Muscle of arm (tissue), 14 donors: ENCODE measurements around the gene FAM111A. TPM values are rescaled to one million over a fixed set of nuclear protein-coding genes. Genes with fewer than 3 reads are reported as not detected.
"Not testable (repeated sequence)": the region's sequence is repeated elsewhere in the genome, so short reads cannot be mapped to it uniquely, and the experiment has no call there.

Experiments used
- DNase-seq: peaks from one replicate; pipeline ENCODE4 v3.0.0-alpha.2; 2013
- long read RNA-seq, 11 donors: transcript quantifications; one replicate each; lab custom pipeline, GENCODE V29; 2026
- polyA plus RNA-seq, 12 donors: library from polyadenylated mRNA; unstranded; fragments of 120-200 nt; gene quantifications; one replicate each; pipeline ENCODE4 v1.2.1, GENCODE V29; 2013; ENCODE audit not compliant: insufficient read length in 12 of 12

The FAM111A gene, protein sequence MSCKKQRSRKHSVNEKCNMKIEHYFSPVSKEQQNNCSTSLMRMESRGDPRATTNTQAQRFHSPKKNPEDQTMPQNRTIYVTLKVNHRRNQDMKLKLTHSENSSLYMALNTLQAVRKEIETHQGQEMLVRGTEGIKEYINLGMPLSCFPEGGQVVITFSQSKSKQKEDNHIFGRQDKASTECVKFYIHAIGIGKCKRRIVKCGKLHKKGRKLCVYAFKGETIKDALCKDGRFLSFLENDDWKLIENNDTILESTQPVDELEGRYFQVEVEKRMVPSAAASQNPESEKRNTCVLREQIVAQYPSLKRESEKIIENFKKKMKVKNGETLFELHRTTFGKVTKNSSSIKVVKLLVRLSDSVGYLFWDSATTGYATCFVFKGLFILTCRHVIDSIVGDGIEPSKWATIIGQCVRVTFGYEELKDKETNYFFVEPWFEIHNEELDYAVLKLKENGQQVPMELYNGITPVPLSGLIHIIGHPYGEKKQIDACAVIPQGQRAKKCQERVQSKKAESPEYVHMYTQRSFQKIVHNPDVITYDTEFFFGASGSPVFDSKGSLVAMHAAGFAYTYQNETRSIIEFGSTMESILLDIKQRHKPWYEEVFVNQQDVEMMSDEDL
- 10 to 100 TPM in 11 of 12 donors, not detected in 1; 17.1 to 91.4 (median 28.6) TPM for polyA plus RNA-seq
- long read RNA-seq, donor 1, full-length matches to known transcripts = 11 of 19 reads
- long read RNA-seq, donor 1, partial matches to known transcripts = 8 of 19 reads
- long read RNA-seq, donor 1, other reads (novel, unspliced or antisense) = 0 of 19 reads
- long read RNA-seq, donor 2, full-length matches to known transcripts = 6 of 6 reads
- long read RNA-seq, donor 2, partial matches to known transcripts = 0 of 6 reads
- long read RNA-seq, donor 2, other reads (novel, unspliced or antisense) = 0 of 6 reads
- long read RNA-seq, donor 3, partial matches to known transcripts = 0 of 1 reads
- long read RNA-seq, donor 3, other reads (novel, unspliced or antisense) = 0 of 1 reads
- long read RNA-seq, donor 4 = 0 reads
- long read RNA-seq, donor 5 = 0 reads
- long read RNA-seq, donor 6, full-length matches to known transcripts = 7 of 7 reads
- long read RNA-seq, donor 6, partial matches to known transcripts = 0 of 7 reads
- long read RNA-seq, donor 6, other reads (novel, unspliced or antisense) = 0 of 7 reads
- long read RNA-seq, donor 7, partial matches to known transcripts = 0 of 2 reads
- long read RNA-seq, donor 7, other reads (novel, unspliced or antisense) = 0 of 2 reads
- long read RNA-seq, donor 8, full-length matches to known transcripts = 10 of 10 reads
- long read RNA-seq, donor 8, partial matches to known transcripts = 0 of 10 reads
- long read RNA-seq, donor 8, other reads (novel, unspliced or antisense) = 0 of 10 reads
- long read RNA-seq, donor 9, partial matches to known transcripts = 0 of 2 reads
- long read RNA-seq, donor 9, other reads (novel, unspliced or antisense) = 0 of 2 reads
- long read RNA-seq, donor 10, partial matches to known transcripts = 0 of 4 reads
- long read RNA-seq, donor 10, other reads (novel, unspliced or antisense) = 0 of 4 reads
- long read RNA-seq, donor 11, full-length matches to known transcripts = 7 of 46 reads
- long read RNA-seq, donor 11, partial matches to known transcripts = 39 of 46 reads
- long read RNA-seq, donor 11, other reads (novel, unspliced or antisense) = 0 of 46 reads

DNA sequence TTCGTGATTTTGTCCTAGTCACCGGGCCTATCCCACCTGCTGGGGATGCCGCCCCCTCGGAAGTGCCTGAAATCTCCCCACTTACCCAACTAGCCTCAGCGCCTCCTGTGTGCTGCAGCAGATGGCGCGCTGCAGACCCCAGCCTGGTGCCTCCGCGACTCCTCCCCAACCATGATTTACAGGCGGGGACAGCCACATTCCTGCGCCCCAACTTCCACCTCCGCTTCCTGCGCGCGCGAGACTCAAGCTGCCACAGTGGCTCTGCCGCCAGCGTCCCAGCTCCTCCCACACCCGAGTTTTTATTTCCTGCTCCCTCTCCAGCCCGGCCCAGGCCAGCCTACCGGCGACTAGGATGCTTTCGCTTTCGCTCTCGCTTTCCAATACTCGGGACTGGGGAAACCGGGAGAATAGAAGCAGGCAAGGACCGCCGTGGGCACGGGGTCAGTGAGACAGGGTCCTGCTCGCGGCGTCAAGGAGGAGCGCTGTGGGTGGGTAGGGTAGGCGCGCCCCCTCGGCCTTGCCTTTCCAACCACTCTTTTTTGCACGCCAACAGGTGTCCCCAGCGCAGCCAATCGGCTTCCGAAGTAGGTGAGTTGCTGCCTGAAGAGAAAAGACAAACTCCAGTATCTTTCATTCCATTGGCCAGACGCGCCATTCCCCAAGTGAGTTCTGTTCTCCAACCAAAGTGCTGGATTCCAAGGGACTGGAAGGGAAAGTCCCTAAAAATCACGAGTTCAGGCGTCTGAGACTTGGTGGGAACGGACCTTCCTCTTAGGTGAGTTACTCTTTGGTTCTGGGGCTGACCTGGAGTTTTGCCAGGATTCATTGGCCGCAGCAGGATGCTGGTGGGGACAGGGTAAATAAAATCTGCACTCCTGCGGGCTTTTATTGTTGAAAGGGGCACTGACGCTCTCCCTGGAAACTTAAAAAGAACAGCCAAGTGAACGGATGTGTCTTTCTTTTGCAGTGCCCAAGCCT is at the start of gene FAM111A:
FAM111A (plus strand) TSS at position 327 of the 978 bp plus-strand sequence. CDS start 6,017 bp downstream, outside the sequence.
- DNase-seq = peak; percentile 90

GRCh38 chr11:59093576-59093975 is 49.1 kb upstream of the FAM111A start:
- DNase-seq = not testable (repeated sequence)

GRCh38 chr11:59095225-59095624 is 47.4 kb upstream of the FAM111A start:
- DNase-seq = not testable (repeated sequence)

- not testable (repeated sequence) for DNase-seq
Measured at GRCh38 chr11:59095972-59096575, 46.6 kb upstream of the FAM111A start.

- DNase-seq = peak; percentile 44
Measured at GRCh38 chr11:59097113-59097708, 45.4 kb upstream of the FAM111A start.

GRCh38 chr11:59097938-59098337 is 44.7 kb upstream of the FAM111A start:
- not testable (repeated sequence) for DNase-seq

DNA sequence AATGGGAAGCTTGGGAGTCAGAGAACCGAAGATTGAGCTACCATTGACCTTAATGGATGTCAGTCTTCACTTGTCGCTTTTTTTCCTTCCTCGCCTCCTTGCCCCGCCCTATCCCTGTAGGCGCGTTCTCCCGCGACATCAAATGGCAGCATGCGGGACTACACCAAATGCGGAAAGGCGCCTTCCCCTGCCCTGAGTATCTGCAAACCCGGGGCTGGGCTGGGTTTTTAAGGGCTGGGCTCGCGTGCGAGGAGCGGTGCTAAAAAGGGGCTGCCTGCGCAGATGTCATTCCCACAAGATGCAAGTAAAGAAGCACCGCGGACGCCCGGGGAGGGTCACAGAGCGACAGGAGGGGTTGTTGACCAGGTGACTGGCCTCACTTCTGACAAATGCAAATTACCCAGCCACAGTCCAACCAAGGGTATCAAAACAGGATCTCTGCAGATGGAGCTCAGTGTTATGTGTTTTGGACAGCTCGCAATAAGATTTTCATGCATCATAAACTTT is 40.3 kb upstream of the FAM111A start:
- DNase-seq = peak; percentile 28

DNA sequence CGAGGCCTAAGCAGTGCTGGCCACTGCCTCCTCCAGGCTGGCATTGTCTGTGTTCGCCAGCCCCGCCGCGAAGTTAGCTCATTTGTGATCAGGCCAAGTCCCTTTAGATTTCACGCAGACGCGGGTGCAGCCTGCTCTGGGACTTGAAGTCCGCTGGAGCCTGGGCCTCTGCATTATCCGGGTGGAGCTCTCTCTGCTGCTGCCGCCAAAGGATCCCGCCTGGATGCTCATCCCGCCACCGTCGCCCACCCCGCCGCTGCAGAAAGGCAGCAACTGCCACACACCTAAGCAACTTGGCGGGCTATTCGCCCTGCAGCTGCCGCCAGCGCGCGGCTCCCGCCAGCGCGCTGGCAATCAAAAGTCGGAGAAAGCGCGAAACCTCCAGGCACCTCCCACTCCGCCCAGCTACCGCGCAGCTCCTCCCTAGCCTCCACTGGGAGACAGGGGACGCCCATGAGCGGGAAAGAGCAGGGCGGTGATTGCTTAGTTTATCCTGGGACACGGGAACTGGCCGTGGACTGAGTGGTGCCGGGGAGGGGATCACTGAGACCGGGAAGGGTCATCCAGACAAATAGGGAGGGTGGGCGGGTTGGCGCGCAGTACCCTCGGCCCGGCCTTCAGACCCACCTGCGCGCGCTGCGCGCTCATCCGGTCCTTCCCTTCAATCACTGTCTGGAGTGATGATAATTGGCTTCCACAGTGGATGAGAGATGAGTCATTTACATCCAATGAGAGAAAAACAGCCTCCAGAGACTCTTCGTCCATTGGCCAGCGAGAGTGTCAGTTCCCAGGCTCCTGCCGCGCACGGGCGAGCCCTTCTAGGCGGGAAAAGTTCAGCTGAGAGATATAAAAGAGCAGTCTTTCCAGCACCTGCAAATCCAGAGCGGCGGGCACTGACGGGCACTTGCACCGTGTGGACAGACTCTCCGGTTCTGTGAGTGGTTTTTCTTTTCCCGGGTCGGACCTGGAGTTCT is 36.0 kb upstream of the FAM111A start, which contains the start of gene FAM111B:
FAM111B (plus strand) TSS at position 875 of the 974 bp plus-strand sequence. CDS start 2,389 bp downstream, outside the sequence.
- peak; percentile 83 for DNase-seq

- not testable (repeated sequence) for DNase-seq
Measured at GRCh38 chr11:59107721-59108120, 34.9 kb upstream of the FAM111A start.

DNA sequence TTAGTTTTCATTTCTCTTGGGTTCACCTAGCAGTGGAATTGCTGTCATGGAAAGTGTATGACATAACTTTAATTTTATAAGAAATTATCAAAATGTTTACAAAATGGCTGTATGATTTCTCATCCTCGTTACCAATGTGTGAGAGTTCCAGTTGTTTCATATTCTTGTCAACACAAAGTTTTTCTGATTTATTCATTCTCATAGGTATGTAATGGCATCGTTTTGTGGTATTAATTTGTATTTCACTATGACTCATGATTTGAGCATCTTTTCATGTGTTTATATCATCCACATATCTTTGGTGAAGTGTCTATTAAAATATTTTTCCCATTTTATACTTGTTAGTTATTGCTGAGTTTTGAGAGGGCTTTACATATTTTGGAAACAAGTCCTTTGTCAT is 30.2 kb upstream of the FAM111A start:
- DNase-seq = no peak

DNA sequence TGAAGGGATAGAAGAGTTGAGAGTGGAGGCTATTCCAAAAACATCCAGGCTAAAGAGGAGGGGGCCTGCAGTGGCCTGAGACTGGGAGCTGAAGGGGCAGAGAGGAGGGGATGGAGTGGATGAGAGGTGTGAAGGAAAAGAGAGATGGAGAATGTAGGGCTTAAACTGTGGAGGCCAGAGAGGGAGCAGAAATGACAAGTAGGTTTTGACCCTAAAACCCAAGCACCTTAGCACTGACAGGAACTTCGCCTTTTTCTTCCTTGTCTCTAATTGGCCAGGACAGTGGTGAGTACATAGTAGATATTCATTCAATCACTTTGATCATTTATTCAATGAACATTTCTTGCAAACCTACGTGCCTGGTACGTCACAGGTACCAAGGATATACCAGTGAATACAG is 28.3 kb upstream of the FAM111A start:
- DNase-seq = no peak

- DNase-seq = no peak
Measured at GRCh38 chr11:59115553-59115952, 27.1 kb upstream of the FAM111A start.

GRCh38 chr11:59117774-59118173 is 24.9 kb upstream of the FAM111A start:
- DNase-seq = no peak

DNA sequence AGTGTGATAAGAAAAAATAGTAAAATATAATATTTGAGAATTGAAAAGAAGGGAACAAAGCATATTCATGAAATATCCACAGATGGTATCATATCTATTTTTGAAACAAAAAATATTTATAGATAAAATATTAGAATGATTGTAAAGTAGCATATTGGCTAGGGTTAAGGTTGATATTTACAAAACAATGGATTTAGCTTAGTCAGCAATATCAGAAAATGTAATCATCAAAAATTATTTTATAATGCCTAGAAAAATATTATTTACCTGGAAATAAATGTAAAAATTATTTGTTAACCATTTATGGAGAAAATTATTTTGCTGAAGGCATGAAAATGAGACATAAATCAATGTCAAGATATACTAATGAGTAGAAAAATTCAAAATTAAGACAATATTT is 22.8 kb upstream of the FAM111A start:
- DNase-seq = no peak

DNA sequence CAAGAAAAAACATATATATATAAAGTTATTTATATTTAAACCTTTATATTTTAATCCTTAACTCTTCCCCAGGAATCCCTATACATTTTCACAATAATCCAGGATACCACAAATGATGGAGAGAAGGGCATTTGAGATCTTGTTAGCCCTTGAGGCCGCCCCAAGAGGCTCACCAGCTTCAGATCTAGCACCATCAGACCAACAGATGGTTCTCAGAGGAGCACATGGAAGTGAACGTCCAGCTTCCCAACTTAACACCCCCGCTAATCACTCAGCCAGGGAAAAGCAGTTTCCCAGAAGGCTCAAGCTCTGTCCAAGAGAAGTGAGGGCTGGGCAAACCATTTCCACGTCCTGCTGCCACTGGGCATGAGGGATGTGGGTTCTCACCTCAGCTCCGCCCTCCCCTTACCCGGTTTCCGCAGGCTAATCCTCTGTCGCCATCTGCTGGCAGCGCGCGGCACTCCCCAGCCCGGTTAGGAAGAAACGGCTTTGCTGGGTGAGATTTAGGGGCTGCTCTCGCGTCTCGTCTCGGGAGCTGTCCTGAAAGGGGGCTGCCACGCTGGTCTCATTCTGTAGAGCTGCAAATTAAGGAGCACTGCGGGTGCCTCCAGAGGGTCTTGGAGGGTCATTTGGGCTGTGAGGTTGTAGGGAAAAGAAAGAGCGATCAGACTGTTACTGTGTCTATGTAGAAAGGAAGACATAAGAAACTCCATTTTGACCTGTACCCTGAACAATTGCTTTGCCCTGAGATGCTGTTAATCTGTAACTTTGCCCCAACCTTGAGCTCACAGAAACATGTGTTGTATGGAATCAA is 6.8 kb upstream of the FAM111A start:
- DNase-seq = peak; percentile 74

- DNase-seq = not testable (repeated sequence)
Measured at GRCh38 chr11:59136551-59136950, 6.1 kb upstream of the FAM111A start.
